GM23338 (cell line): ENCODE measurements around the gene WNT1. TPM values are rescaled to one million over a fixed set of nuclear protein-coding genes. Genes with fewer than 3 reads are reported as not detected.
A peak's percentile ranks its signal among the peaks of the same experiment; 100 is the strongest.

Experiments
- ATAC-seq: fragments of 200-7000 bp; cut with Tn5 transposase; 3 replicates; pipeline ENCODE4 v1.9.1; 2020
- DNase-seq: peaks from one replicate; pipeline ENCODE4 v3.0.0-alpha.2; 2015; ENCODE audit warnings: low spot score
- H2AFZ ChIP-seq: fragments of 200-600 bp; sonication (generic); 2 replicates; pipeline ENCODE4 v1.8.0; 2016; ENCODE audit warnings: antibody characterized with exemption, mild to moderate bottlenecking, moderate library complexity
- H3F3A ChIP-seq: fragments of 200-600 bp; sonication (generic); replicated peaks from 2 replicates; pipeline ENCODE4 v1.8.0; 2017; ENCODE audit warnings: antibody characterized with exemption, mixed run types, low read depth
- H3K27ac ChIP-seq: fragments of 200-600 bp; sonication (generic); 2 replicates; pipeline ENCODE4 v1.6.1; 2016; ENCODE audit warnings: low read depth
- H3K27me3 ChIP-seq: fragments of 200-600 bp; sonication (generic); 2 replicates; pipeline ENCODE4 v1.8.0; 2016; ENCODE audit warnings: mild to moderate bottlenecking, mixed run types, moderate library complexity; ENCODE audit not compliant: insufficient read depth
- H3K36me3 ChIP-seq: fragments of 200-600 bp; sonication (generic); 2 replicates; pipeline ENCODE4 v1.8.0; 2016; ENCODE audit warnings: mild to moderate bottlenecking; ENCODE audit not compliant: insufficient read depth
- H3K4me1 ChIP-seq: fragments of 200-600 bp; sonication (generic); 2 replicates; pipeline ENCODE4 v1.8.0; 2016; ENCODE audit warnings: mild to moderate bottlenecking, moderate library complexity; ENCODE audit not compliant: insufficient read depth
- H3K4me2 ChIP-seq: fragments of 200-600 bp; sonication (generic); 2 replicates; pipeline ENCODE4 v1.7.1; 2017; ENCODE audit warnings: mixed run types
- H3K4me3 ChIP-seq: fragments of 200-600 bp; sonication (generic); 2 replicates; pipeline ENCODE4 v1.6.1; 2016; ENCODE audit warnings: mixed run types
- H3K79me2 ChIP-seq: fragments of 200-600 bp; sonication (generic); replicated peaks from 2 replicates; pipeline ENCODE4 v1.8.0; 2017; ENCODE audit warnings: mild to moderate bottlenecking; ENCODE audit not compliant: insufficient read depth
- H3K9me2 ChIP-seq: fragments of 200-600 bp; sonication (generic); 2 replicates; pipeline ENCODE4 v1.8.0; 2017; ENCODE audit not compliant: insufficient read depth
- H4K20me1 ChIP-seq: fragments of 200-600 bp; sonication (generic); replicated peaks from 2 replicates; pipeline ENCODE4 v1.8.0; 2017; ENCODE audit warnings: mild to moderate bottlenecking; ENCODE audit not compliant: insufficient read depth
- H3K27ac Mint-ChIP-seq: 2 replicates; pipeline ENCODE4 v1.8.0; 2020; ENCODE audit warnings: inconsistent platforms, mild to moderate bottlenecking, moderate library complexity, mixed read lengths
- H3K27me3 Mint-ChIP-seq: 3 replicates; pipeline ENCODE4 v1.8.0; 2022; ENCODE audit warnings: low read depth, mild to moderate bottlenecking, moderate library complexity, mixed read lengths, inconsistent platforms; ENCODE audit not compliant: insufficient read depth, poor library complexity
- H3K36me3 Mint-ChIP-seq: 3 replicates; pipeline ENCODE4 v1.8.0; 2021; ENCODE audit warnings: low read depth, mild to moderate bottlenecking, inconsistent platforms, moderate library complexity, mixed read lengths
- H3K4me1 Mint-ChIP-seq: 3 replicates; pipeline ENCODE4 v1.8.0; 2020; ENCODE audit warnings: mild to moderate bottlenecking, inconsistent platforms, mixed read lengths
- H3K4me3 Mint-ChIP-seq: 3 replicates; pipeline ENCODE4 v1.8.0; 2021; ENCODE audit warnings: moderate library complexity, mild to moderate bottlenecking, inconsistent platforms, mixed read lengths
- H3K9me3 Mint-ChIP-seq: 3 replicates; pipeline ENCODE4 v1.8.0; 2020; ENCODE audit warnings: moderate library complexity, mild to moderate bottlenecking, inconsistent platforms, mixed read lengths
- ETS1 ChIP-seq: IDR thresholded peaks from 2 replicates; pipeline ENCODE4 v1.6.1; 2016; ENCODE audit warnings: antibody characterized with exemption
- EZH2 ChIP-seq: fragments of 200-600 bp; sonication (generic); IDR thresholded peaks from one replicate; pipeline ENCODE4 v1.8.0; 2017; ENCODE audit warnings: antibody characterized with exemption, mild to moderate bottlenecking, low read depth; ENCODE audit not compliant: unreplicated experiment
- EZH2phosphoT487 ChIP-seq: fragments of 200-600 bp; sonication (generic); IDR thresholded peaks from one replicate; pipeline ENCODE4 v1.8.1; 2018; ENCODE audit warnings: antibody characterized with exemption; ENCODE audit not compliant: unreplicated experiment
- JUNB ChIP-seq: IDR thresholded peaks from one replicate; pipeline ENCODE4 v1.6.1; 2016; ENCODE audit warnings: antibody characterized with exemption; ENCODE audit not compliant: unreplicated experiment
- POLR2AphosphoS5 ChIP-seq: IDR thresholded peaks from 2 replicates; pipeline ENCODE4 v1.6.1; 2016; ENCODE audit warnings: antibody characterized with exemption, low read depth
- ZNF331 ChIP-seq: fragments of 250-450 bp; sonication (Bioruptor Pico); IDR thresholded peaks from 2 replicates; pipeline ENCODE4 v1.5.0; 2020; ENCODE audit warnings: low read depth, mild to moderate bottlenecking, moderate library complexity
- polyA plus RNA-seq: library from polyadenylated mRNA; unstranded; fragments of >200 nt; fragmentation: Nextera tagmentation; extraction: Ambion mirVana; gene quantifications from 2 replicates; pipeline ENCODE4 v1.2.1, GENCODE V29; 2016
- total RNA-seq: library from RNA; depleted of rRNA; stranded (reverse); fragments of >200 nt; shearing (Covaris generic); gene quantifications from 2 replicates; pipeline ENCODE4 v1.2.3, GENCODE V29; 2014
- TF ChIP-seq, protein P1 (sequence below), 2 experiments: fragments of 200-600 bp in 1 of 2; sonication (generic) in 1 of 2; conservative IDR thresholded peaks; 2 replicates each; pipeline versions ENCODE4 v1.5.1 to v1.6.1; 2016 to 2017; ENCODE audit warnings: antibody characterized with exemption in 2 of 2, low read depth in 2 of 2, mild to moderate bottlenecking in 2 of 2, moderate library complexity in 1 of 2

Gene WNT1
- total and polyA plus RNA-seq, 2 experiments from 2014 or later, result not detected

GRCh38 chr12:48998497-48999353, 20.6 kb downstream of the WNT1 start:
- no peak overlapping the region for H3K27ac Mint-ChIP-seq
- H3K4me3 ChIP-seq, result peak overlapping the region; percentile 63
- no peaks in the 10 kb centered on the region for H3K36me3 ChIP-seq
- peak overlapping the region; percentile 94 for H2AFZ ChIP-seq
- H3K4me1 Mint-ChIP-seq, result peaks cover 24% of the 10 kb centered on the region
- ATAC-seq (peak; percentile 6), DNase-seq (peak; percentile 65)
- peaks cover 16% of the 10 kb centered on the region; the same call in 1 of the 2 replicates for H3K4me1 ChIP-seq
- peak overlapping the region; percentile 92 for H3K4me2 ChIP-seq
- H3K9me2 ChIP-seq, result no peaks in the 10 kb centered on the region
- H3K79me2 ChIP-seq, result no peaks in the 10 kb centered on the region
- peak overlapping the region; percentile 70 for H3K4me3 Mint-ChIP-seq
- peaks cover 18% of the 10 kb centered on the region; the same call in 1 of the 2 replicates for H3F3A ChIP-seq
- H3K9me3 Mint-ChIP-seq, result no peaks in the 10 kb centered on the region
- no peak overlapping the region for H3K27ac ChIP-seq
- H3K27me3 ChIP-seq, result peaks cover 79% of the 10 kb centered on the region
- TF ChIP-seq EZH2phosphoT487 (no peak), ZNF331 (CRISPR knock-in tag) (no peak), EZH2 (peak; percentile 62), ETS1 (no peak)
- TF ChIP-seq, protein P1, sequence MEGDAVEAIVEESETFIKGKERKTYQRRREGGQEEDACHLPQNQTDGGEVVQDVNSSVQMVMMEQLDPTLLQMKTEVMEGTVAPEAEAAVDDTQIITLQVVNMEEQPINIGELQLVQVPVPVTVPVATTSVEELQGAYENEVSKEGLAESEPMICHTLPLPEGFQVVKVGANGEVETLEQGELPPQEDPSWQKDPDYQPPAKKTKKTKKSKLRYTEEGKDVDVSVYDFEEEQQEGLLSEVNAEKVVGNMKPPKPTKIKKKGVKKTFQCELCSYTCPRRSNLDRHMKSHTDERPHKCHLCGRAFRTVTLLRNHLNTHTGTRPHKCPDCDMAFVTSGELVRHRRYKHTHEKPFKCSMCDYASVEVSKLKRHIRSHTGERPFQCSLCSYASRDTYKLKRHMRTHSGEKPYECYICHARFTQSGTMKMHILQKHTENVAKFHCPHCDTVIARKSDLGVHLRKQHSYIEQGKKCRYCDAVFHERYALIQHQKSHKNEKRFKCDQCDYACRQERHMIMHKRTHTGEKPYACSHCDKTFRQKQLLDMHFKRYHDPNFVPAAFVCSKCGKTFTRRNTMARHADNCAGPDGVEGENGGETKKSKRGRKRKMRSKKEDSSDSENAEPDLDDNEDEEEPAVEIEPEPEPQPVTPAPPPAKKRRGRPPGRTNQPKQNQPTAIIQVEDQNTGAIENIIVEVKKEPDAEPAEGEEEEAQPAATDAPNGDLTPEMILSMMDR (conservative IDR thresholded peaks at IDR 0.05; ENCODE audit: low read depth in 2 of 2), result no peak
- peaks cover 65% of the 10 kb centered on the region for H3K27me3 Mint-ChIP-seq
- peaks cover 12% of the 10 kb centered on the region; the same call in 1 of the 2 replicates for H4K20me1 ChIP-seq
- peaks cover 10% of the 10 kb centered on the region; the same call in 2 of the 3 replicates for H3K36me3 Mint-ChIP-seq

DNA sequence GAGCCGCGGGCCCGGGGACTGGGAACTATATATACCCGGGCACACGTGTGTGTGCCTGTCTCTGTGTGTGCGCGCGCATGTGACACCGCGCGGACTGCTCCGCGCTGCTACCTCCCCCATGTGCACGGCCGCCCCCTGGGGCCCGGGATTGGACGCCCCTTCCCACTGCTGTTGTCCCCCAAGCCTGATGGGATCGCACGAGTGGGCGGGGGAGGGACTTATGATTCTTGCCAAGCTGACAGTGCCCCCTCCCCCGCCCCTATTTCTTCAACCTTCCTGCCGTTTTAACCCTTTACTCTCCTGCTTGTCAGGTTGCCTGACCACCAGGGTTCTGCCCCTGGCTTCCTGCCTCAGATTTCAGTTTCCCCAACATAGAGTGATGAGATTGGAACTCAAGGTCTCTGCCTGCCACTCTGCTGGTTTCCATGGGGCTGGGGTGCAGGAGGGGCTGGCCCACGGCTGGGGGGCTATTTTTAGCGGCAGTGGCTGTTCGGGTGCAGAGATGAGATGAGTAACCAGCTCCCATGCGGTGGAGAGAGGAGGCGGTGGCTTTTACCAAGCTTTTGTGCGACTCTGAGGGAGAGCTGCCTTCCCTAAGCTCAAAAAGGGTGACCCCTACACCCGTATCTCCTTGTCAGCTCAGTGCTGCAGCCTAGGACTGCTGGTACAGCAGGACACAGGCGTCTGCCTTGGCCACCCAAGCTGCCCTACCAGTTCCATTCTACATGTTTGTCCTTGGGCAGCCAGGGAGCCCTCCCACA, 21.4 kb downstream of the WNT1 start, which contains the start of gene DDN:
TSS of gene DDN (minus strand) at position 5 of the 761 bp plus-strand sequence. CDS start 88 bp downstream, outside the sequence.
- Histone ChIP-seq H3K4me2 (peak within 1 kb of the TSS; percentile 93), H3K9me2 (no peaks in the 10 kb centered on the region), H4K20me1 (peaks cover 12% of the 10 kb centered on the region; the same call in 1 of the 2 replicates), H3K4me1 (peaks cover 16% of the 10 kb centered on the region; the same call in 1 of the 2 replicates), H3K79me2 (no peaks in the 10 kb centered on the region), H3K36me3 (no peaks in the 10 kb centered on the region), H3K27ac (no peak within 1 kb of the TSS), H3K4me3 (peak within 1 kb of the TSS; percentile 64), H2AFZ (peak within 1 kb of the TSS; percentile 94), H3K27me3 (peaks cover 71% of the 10 kb centered on the region), H3F3A (peaks cover 18% of the 10 kb centered on the region; the same call in 1 of the 2 replicates)
- DNase-seq, result peak; percentile 52
- no peaks in the 10 kb centered on the region for H3K9me3 Mint-ChIP-seq
- peak; percentile 6 for ATAC-seq
- no peak within 1 kb of the TSS for H3K27ac Mint-ChIP-seq
- H3K4me3 Mint-ChIP-seq, result peak within 1 kb of the TSS; percentile 73
- peaks cover 21% of the 10 kb centered on the region for H3K4me1 Mint-ChIP-seq
- peaks cover 13% of the 10 kb centered on the region; the same call in 2 of the 3 replicates for H3K36me3 Mint-ChIP-seq
- TF ChIP-seq EZH2phosphoT487 (no peak), ZNF331 (CRISPR knock-in tag) (no peak), EZH2 (peak; percentile 57), POLR2AphosphoS5 (no peak), JUNB (no peak), ETS1 (no peak)
- H3K27me3 Mint-ChIP-seq, result peaks cover 60% of the 10 kb centered on the region
